NCI-H2081 (cell line): ENCODE data around the gene RPTOR.

Source experiments
- DNase-seq, 2 experiments: peaks; one replicate each; lab custom pipeline; 2025; lab: John Stamatoyannopoulos, UW

Gene RPTOR

GRCh38 chr17:80930335-80931279 lies 386.0 kb downstream of the RPTOR start:
- no peak for DNase-seq

DNA sequence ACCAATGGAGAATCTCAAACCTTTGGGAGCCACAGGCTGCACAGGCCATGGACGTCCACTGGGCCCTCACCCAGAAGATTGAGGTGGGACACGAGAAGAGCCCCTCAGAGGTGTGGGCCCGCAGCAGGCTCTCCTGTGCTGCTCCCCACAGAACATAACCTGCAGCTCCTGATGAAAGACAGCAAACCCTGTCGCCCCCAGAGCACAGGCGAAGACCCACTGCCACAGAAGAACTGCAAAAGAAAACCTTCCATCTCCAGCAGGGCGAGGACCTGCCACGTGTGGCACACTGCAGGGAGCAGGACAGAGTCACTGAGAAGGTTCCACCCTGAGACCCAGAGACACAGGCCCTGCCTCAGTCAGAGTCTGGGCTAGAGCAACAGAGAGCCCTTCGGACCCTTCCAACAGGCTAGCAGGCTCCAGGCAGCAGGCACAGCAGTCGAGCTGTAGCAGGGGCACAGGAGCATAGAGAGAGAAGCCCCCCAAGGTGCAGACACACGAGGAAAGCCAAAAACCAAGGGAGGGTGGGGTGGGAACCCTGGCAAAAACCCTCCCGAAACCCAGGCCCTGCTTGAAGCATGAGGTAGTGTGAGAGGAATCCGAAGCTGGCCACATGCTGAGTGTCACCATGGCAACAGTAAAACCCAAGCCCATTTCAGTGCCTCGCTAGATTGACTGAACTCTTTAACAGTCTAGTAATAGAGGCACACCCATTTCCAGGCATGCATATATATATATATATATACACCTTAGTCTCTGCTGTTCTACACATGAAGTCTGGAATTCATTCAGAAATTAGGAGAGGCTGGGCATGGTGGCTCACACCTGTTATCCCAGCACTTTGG lies 387.0 kb downstream of the RPTOR start:
- no peak for DNase-seq

DNA sequence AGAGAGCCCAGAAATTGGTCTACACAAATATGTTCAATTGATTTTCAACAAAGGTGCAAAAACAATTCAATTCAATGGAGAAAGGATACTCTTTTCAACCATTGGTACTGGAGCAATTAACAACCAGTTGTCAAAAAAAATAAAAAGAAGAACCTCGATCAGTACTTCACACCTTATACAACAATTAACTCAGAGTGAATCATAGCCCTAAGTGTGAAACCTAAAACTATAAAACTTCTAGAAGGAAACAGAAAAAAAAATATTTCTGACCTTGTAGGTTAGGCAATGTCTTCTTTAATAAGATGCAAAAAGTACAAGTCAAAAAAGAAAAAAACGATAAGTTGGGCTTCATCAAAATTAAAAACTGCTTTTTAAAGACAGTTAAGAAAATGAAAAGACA lies 390.9 kb downstream of the RPTOR start:
- DNase-seq, result no peak

- DNase-seq, result no peak
Measured at GRCh38 chr17:80936218-80936617, 391.6 kb downstream of the RPTOR start.

GRCh38 chr17:80936723-80937122 lies 392.1 kb downstream of the RPTOR start:
- no peak for DNase-seq

- DNase-seq, result no peak
Measured at GRCh38 chr17:80937462-80938381, 393.1 kb downstream of the RPTOR start.

GRCh38 chr17:80938556-80938955 lies 393.9 kb downstream of the RPTOR start:
- no peak for DNase-seq

GRCh38 chr17:80939151-80940145 lies 394.8 kb downstream of the RPTOR start:
- DNase-seq, result no peak

DNA sequence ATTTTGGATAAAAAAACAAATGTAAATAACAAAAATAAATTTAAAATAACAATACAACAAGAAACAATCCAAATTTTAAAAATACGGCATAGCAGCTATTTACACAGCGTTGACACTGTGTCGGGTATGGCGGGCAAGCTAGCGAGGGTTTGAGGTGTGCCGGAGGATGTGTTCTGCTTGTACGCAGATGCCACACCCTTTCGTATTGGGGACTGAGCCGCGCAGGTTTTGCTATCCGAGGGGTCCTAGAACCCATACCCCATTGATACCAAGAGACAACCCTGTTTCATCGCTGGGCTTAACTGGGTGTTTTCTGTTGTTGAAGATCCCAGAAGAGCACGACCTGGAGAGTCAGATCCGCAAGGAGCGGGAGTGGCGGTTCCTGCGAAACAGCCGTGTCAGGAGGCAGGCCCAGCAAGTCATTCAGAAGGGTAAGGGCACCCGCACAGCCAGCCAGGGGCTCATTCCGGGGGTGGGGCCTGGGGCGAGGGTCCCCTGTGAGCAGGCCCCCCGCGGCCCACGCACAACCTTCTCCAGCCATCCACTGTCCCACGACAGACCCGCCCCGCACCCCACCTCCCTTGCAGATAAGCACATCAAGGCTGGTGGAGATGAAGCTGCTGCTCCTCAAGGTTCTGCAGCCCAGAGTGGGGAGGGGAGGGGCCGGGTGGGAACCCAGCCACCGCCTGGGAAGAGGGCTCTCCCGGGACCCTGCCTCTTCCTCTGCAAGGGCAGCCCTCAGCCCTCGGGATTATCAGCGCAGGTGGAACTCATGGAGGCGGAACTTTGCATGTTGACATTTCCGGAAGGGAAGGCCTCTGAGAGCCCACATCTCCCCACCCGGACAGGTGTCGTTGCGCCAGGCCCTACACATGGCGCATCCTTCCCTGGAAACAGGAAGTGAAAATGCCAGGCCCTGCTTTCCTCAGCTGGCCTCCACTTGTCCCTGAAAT lies 395.8 kb downstream of the RPTOR start:
- no peak for DNase-seq

GRCh38 chr17:80941171-80941570 lies 396.5 kb downstream of the RPTOR start:
- DNase-seq, result no peak

GRCh38 chr17:80941743-80942422 lies 397.2 kb downstream of the RPTOR start:
- DNase-seq, result no peak

- DNase-seq, result no peak
Measured at GRCh38 chr17:80942423-80943345, 398.0 kb downstream of the RPTOR start.

DNA sequence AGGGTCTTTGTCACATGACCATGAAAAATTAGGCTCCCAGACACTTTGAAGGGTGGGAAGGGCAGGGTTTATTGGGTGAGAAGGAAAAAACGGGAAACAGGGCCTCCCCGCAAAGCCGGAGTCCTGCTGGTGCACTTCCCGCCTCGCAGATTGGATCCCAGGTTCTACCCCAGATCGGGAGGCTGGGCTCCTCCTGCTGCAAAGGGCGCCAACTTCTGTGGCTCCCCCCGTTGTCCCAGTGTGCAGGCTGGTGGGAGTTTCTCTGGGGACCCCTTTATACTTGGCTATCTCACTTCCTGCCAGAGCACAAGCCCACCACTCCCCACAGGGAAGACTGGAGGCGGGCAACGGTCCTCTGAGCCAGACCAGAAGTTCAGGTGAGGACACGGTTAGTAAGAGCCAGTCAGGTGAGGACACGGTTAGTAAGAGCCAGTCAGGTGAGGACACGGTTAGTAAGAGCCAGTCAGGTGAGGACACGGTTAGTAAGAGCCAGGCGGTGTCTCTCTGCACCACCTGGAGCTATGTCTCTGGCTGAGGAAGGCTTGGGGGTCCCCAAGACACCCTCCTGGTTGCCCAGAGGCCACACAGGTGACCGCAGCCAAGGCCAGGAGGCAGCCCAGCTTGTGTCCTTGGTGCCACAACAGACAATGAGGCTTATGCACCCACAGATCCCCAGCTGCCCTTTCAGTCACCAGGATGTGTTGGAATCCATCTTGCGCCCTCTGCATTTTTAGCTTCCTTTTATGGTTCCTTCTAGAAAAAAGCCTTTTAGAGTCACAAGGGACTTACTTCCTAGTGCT lies 398.9 kb downstream of the RPTOR start:
- no peak for DNase-seq

- no peak for DNase-seq
Measured at GRCh38 chr17:80944326-80944725, 399.7 kb downstream of the RPTOR start.

- no peak for DNase-seq
Measured at GRCh38 chr17:80945736-80946135, 401.1 kb downstream of the RPTOR start.

DNA sequence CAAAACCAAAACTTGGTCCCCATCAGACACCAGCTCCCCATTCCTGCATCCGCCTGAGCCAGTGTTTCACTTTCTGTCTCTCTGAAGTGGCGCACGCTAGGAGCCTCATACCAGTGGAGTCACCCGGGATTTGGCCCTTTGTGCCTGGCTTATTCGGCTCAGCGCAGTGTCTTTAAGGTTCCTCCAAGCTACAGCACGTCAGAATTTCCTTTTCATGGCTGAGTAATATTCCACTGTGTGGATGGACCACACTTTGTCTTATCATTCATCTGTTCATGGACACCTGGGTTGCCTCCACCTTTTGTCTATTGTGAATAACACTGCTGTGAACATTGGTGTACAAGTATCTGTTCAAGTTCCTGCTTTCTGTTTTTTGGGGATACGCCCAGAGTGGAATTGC lies 401.8 kb downstream of the RPTOR start:
- DNase-seq, result no peak
